ENCODE measurements around the gene RETN. TPM values are rescaled to one million over a fixed set of nuclear protein-coding genes. Genes with fewer than 3 reads are reported as not detected.

Gene RETN
- total RNA-seq, 3 donors from 2014 or later, result not detected

- intact Hi-C loops (cut with DNase I; ENCODE audit: low total_unique reads), result no loop called here
- no peak for TF ChIP-seq POLR2A (IDR thresholded peaks at IDR 0.05)
- TF ChIP-seq POLR2AphosphoS5 (IDR thresholded peaks at IDR 0.05), result no peak
- TF ChIP-seq CTCF (IDR thresholded peaks at IDR 0.05), result no peak
- H3K4me1 ChIP-seq, result no peaks in the 10 kb centered on the region
- no peak for DNase-seq (ENCODE audit: low spot score in 2 of 2)
- H3K27me3 ChIP-seq, result no peaks in the 10 kb centered on the region
- H3K36me3 ChIP-seq, result no peaks in the 10 kb centered on the region
- no peak overlapping the region for H3K4me3 ChIP-seq
- no peak overlapping the region for H3K27ac ChIP-seq
- no peaks in the 10 kb centered on the region for H3K9me3 ChIP-seq
These were observed 6.9 kb upstream of the RETN start for GRCh38 chr19:7661744-7662538.

- H3K4me1 ChIP-seq, result no peaks in the 10 kb centered on the region
- H3K4me3 ChIP-seq, result no peak overlapping the region
- no peaks in the 10 kb centered on the region for H3K27me3 ChIP-seq
- no peaks in the 10 kb centered on the region for H3K9me3 ChIP-seq
- H3K27ac ChIP-seq, result no peak overlapping the region
- TF ChIP-seq POLR2A (IDR thresholded peaks at IDR 0.05) (no peak), POLR2AphosphoS5 (IDR thresholded peaks at IDR 0.05) (no peak), CTCF (IDR thresholded peaks at IDR 0.05) (no peak)
- DNase-seq (ENCODE audit: low spot score in 2 of 2), result no peak
- intact Hi-C loops (cut with DNase I; ENCODE audit: low total_unique reads), result no loop called here
- H3K36me3 ChIP-seq, result no peaks in the 10 kb centered on the region
These were observed 6.2 kb upstream of the RETN start for GRCh38 chr19:7662657-7663056.

- Histone ChIP-seq H3K27ac (no peak overlapping the region), H3K27me3 (no peaks in the 10 kb centered on the region), H3K4me3 (no peak overlapping the region), H3K9me3 (no peaks in the 10 kb centered on the region), H3K4me1 (no peaks in the 10 kb centered on the region), H3K36me3 (no peaks in the 10 kb centered on the region)
- intact Hi-C loops (cut with DNase I; ENCODE audit: low total_unique reads), result no loop called here
- no peak for DNase-seq (ENCODE audit: low spot score in 2 of 2)
- TF ChIP-seq POLR2A (IDR thresholded peaks at IDR 0.05), result no peak
- no peak for TF ChIP-seq CTCF (IDR thresholded peaks at IDR 0.05)
- no peak for TF ChIP-seq POLR2AphosphoS5 (IDR thresholded peaks at IDR 0.05)
These were observed 5.1 kb upstream of the RETN start for GRCh38 chr19:7663706-7664105.

- Histone ChIP-seq H3K27ac (no peak overlapping the region), H3K4me1 (no peaks in the 10 kb centered on the region), H3K36me3 (no peaks in the 10 kb centered on the region), H3K27me3 (peaks cover 0 to 12% of the 10 kb centered on the region in 2 donors), H3K9me3 (no peaks in the 10 kb centered on the region), H3K4me3 (no peak overlapping the region)
- intact Hi-C loops (cut with DNase I; ENCODE audit: low total_unique reads), result no loop called here
- TF ChIP-seq CTCF (IDR thresholded peaks at IDR 0.05) (no peak), POLR2A (IDR thresholded peaks at IDR 0.05) (no peak), POLR2AphosphoS5 (IDR thresholded peaks at IDR 0.05) (no peak)
- DNase-seq (ENCODE audit: low spot score in 2 of 2), result no peak
These were observed 3.8 kb upstream of the RETN start for GRCh38 chr19:7665076-7665475.

- no peaks in the 10 kb centered on the region for H3K36me3 ChIP-seq
- intact Hi-C loops (cut with DNase I; ENCODE audit: low total_unique reads), result loop anchor here (10.0 kb wide), 1 partner anchor 105 kb away; no protein-coding TSS in a partner anchor
- DNase-seq (ENCODE audit: low spot score in 2 of 2), result no peak
- TF ChIP-seq POLR2AphosphoS5 (IDR thresholded peaks at IDR 0.05) (no peak), CTCF (IDR thresholded peaks at IDR 0.05) (no peak), POLR2A (IDR thresholded peaks at IDR 0.05) (no peak)
- H3K27me3 ChIP-seq, result peaks cover 0 to 32% of the 10 kb centered on the region in 2 donors
- H3K27ac ChIP-seq, result no peak overlapping the region
- no peaks in the 10 kb centered on the region for H3K4me1 ChIP-seq
- H3K4me3 ChIP-seq, result no peak overlapping the region
- no peaks in the 10 kb centered on the region for H3K9me3 ChIP-seq
These were observed 792 bp downstream of the RETN start for GRCh38 chr19:7669641-7670040.

All from breast epithelium (tissue), 4 donors.